WTC11 (cell line): ENCODE data around the gene TTC7B. TPM values are rescaled to one million over a fixed set of nuclear protein-coding genes. Genes with fewer than 3 reads are reported as not detected.

Experiments
- ATAC-seq: fragments of 200-7000 bp; cut with Tn5 transposase; 2 replicates; pipeline ENCODE4 v1.10.0; 2021; ENCODE audit warnings: mild to moderate bottlenecking, moderate library complexity
- CTCF ChIA-PET: fragments of 300-600 bp; sonication (Branson Sonifier 250); formaldehyde crosslinking; loops from one replicate; lab custom pipeline; 2021; ENCODE audit warnings: antibody characterized with exemption; lab: Charles Lee
- POLR2A ChIA-PET: fragments of 350-600 bp; sonication (Branson Sonifier 250); formaldehyde crosslinking; loops from one replicate; lab custom pipeline; 2021; ENCODE audit warnings: antibody characterized with exemption; lab: Charles Lee
- DNase-seq: peaks from one replicate; pipeline ENCODE4 v3.0.0; 2021; ENCODE audit warnings: low spot score
- H3K27ac Mint-ChIP-seq: 2 replicates; pipeline ENCODE4 v1.8.0; 2021; ENCODE audit warnings: mixed read lengths
- H3K27me3 Mint-ChIP-seq: 2 replicates; pipeline ENCODE4 v1.8.0; 2021; ENCODE audit warnings: low read depth, mild to moderate bottlenecking, moderate library complexity, mixed read lengths
- H3K36me3 Mint-ChIP-seq: 2 replicates; pipeline ENCODE4 v1.8.0; 2021; ENCODE audit warnings: mixed read lengths
- H3K4me1 Mint-ChIP-seq: 2 replicates; pipeline ENCODE4 v1.8.0; 2022; ENCODE audit warnings: mixed read lengths
- H3K4me3 Mint-ChIP-seq: 2 replicates; pipeline ENCODE4 v1.8.0; 2021; ENCODE audit warnings: mild to moderate bottlenecking, moderate library complexity, mixed read lengths
- H3K9me3 Mint-ChIP-seq: 2 replicates; pipeline ENCODE4 v1.8.0; 2021; ENCODE audit warnings: mixed read lengths
- AR ChIP-seq: fragments of 250-450 bp; sonication (Bioruptor Pico); IDR thresholded peaks from 2 replicates; pipeline ENCODE4 v1.9.0; 2021; ENCODE audit warnings: mild to moderate bottlenecking
- ARID4B ChIP-seq: sonication (generic); formaldehyde crosslinking; IDR thresholded peaks from 2 replicates; pipeline ENCODE4 v1.8.0; 2023; ENCODE audit warnings: missing genetic modification reagents, mild to moderate bottlenecking, borderline replicate concordance
- ATF6 ChIP-seq: sonication (generic); formaldehyde crosslinking; IDR thresholded peaks from 2 replicates; pipeline ENCODE4 v1.8.1; 2023; ENCODE audit warnings: mild to moderate bottlenecking, missing genetic modification reagents
- CREB1 ChIP-seq: sonication (generic); formaldehyde crosslinking; IDR thresholded peaks from 2 replicates; pipeline ENCODE4 v1.8.0; 2023; ENCODE audit warnings: mild to moderate bottlenecking, missing genetic modification reagents
- E2F5 ChIP-seq: sonication (generic); formaldehyde crosslinking; IDR thresholded peaks from 2 replicates; pipeline ENCODE4 v1.8.1; 2022; ENCODE audit warnings: mild to moderate bottlenecking, moderate library complexity, missing genetic modification reagents
- EMX1 ChIP-seq: fragments of 250-450 bp; sonication (Bioruptor Pico); IDR thresholded peaks from 2 replicates; pipeline ENCODE4 v1.8.0; 2021; ENCODE audit warnings: mild to moderate bottlenecking
- ETV6 ChIP-seq: sonication (generic); formaldehyde crosslinking; IDR thresholded peaks from 2 replicates; pipeline ENCODE4 v1.8.1; 2022; ENCODE audit warnings: mild to moderate bottlenecking, missing genetic modification reagents
- FOXJ3 ChIP-seq: sonication (generic); formaldehyde crosslinking; IDR thresholded peaks from 2 replicates; pipeline ENCODE4 v1.9.0; 2021; ENCODE audit warnings: missing genetic modification reagents, mild to moderate bottlenecking, borderline replicate concordance
- FOXK1 ChIP-seq: sonication (generic); formaldehyde crosslinking; IDR thresholded peaks from 2 replicates; pipeline ENCODE4 v1.8.0; 2022; ENCODE audit warnings: mild to moderate bottlenecking, moderate library complexity, missing genetic modification reagents
- GABPB1 ChIP-seq: sonication (generic); formaldehyde crosslinking; IDR thresholded peaks from 2 replicates; pipeline ENCODE4 v1.8.1; 2023; ENCODE audit warnings: mild to moderate bottlenecking, missing genetic modification reagents
- GRHL2 ChIP-seq: fragments of 250-450 bp; sonication (Bioruptor Pico); IDR thresholded peaks from 2 replicates; pipeline ENCODE4 v1.8.0; 2022; ENCODE audit warnings: mild to moderate bottlenecking, moderate library complexity; ENCODE audit not compliant: insufficient replicate concordance, severe bottlenecking
- KAT7 ChIP-seq: sonication (generic); formaldehyde crosslinking; IDR thresholded peaks from 2 replicates; pipeline ENCODE4 v1.8.1; 2023; ENCODE audit warnings: missing genetic modification reagents, mild to moderate bottlenecking, borderline replicate concordance
- NFATC4 ChIP-seq: fragments of 250-450 bp; sonication (Bioruptor Pico); IDR thresholded peaks from 2 replicates; pipeline ENCODE4 v1.9.0; 2021; ENCODE audit warnings: mild to moderate bottlenecking
- NFE2L1 ChIP-seq: sonication (generic); formaldehyde crosslinking; IDR thresholded peaks from 2 replicates; pipeline ENCODE4 v1.8.1; 2023; ENCODE audit warnings: missing genetic modification reagents
- PRRX2 ChIP-seq: fragments of 250-450 bp; sonication (Bioruptor Pico); IDR thresholded peaks from 2 replicates; pipeline ENCODE4 v1.8.0; 2021; ENCODE audit warnings: mild to moderate bottlenecking
- SMAD3 ChIP-seq: sonication (generic); formaldehyde crosslinking; IDR thresholded peaks from 2 replicates; pipeline ENCODE4 v1.8.0; 2022; ENCODE audit warnings: missing genetic modification reagents, mild to moderate bottlenecking, borderline replicate concordance
- SMAD4 ChIP-seq: sonication (generic); formaldehyde crosslinking; IDR thresholded peaks from 2 replicates; pipeline ENCODE4 v1.8.0; 2022; ENCODE audit warnings: mild to moderate bottlenecking, missing genetic modification reagents
- SOX15 ChIP-seq: fragments of 250-450 bp; sonication (Bioruptor Pico); IDR thresholded peaks from 2 replicates; pipeline ENCODE4 v1.9.0; 2021; ENCODE audit warnings: mild to moderate bottlenecking
- TCF7 ChIP-seq: sonication (generic); formaldehyde crosslinking; IDR thresholded peaks from 2 replicates; pipeline ENCODE4 v1.8.0; 2022; ENCODE audit warnings: mild to moderate bottlenecking, low read depth, missing genetic modification reagents, moderate library complexity
- TEAD1 ChIP-seq: sonication (generic); formaldehyde crosslinking; IDR thresholded peaks from 2 replicates; pipeline ENCODE4 v1.8.0; 2022; ENCODE audit warnings: mild to moderate bottlenecking, missing genetic modification reagents
- ZBTB21 ChIP-seq: sonication (generic); formaldehyde crosslinking; IDR thresholded peaks from 2 replicates; pipeline ENCODE4 v1.8.1; 2023; ENCODE audit warnings: mild to moderate bottlenecking, missing genetic modification reagents, borderline replicate concordance
- ZNF121 ChIP-seq: sonication (generic); formaldehyde crosslinking; IDR thresholded peaks from 2 replicates; pipeline ENCODE4 v1.8.0; 2023; ENCODE audit warnings: missing genetic modification reagents
- ZNF138 ChIP-seq: sonication (generic); formaldehyde crosslinking; conservative IDR thresholded peaks from 2 replicates; pipeline ENCODE4 v1.8.1; 2022; ENCODE audit warnings: mild to moderate bottlenecking, moderate library complexity, missing genetic modification reagents
- ZNF219 ChIP-seq: sonication (generic); formaldehyde crosslinking; IDR thresholded peaks from 2 replicates; pipeline ENCODE4 v1.8.0; 2023; ENCODE audit warnings: missing genetic modification reagents, mild to moderate bottlenecking, borderline replicate concordance
- ZNF232 ChIP-seq: sonication (generic); formaldehyde crosslinking; IDR thresholded peaks from 2 replicates; pipeline ENCODE4 v1.8.0; 2022; ENCODE audit warnings: mild to moderate bottlenecking, missing genetic modification reagents
- ZNF396 ChIP-seq: fragments of 250-450 bp; sonication (Bioruptor Pico); IDR thresholded peaks from 2 replicates; pipeline ENCODE4 v1.8.0; 2021; ENCODE audit warnings: mild to moderate bottlenecking, moderate library complexity, borderline replicate concordance
- ZNF423 ChIP-seq: fragments of 250-450 bp; sonication (Bioruptor Pico); IDR thresholded peaks from 2 replicates; pipeline ENCODE4 v2.1.2; 2022; ENCODE audit warnings: mild to moderate bottlenecking, moderate library complexity
- ZNF671 ChIP-seq: fragments of 250-450 bp; sonication (Bioruptor Pico); IDR thresholded peaks from 2 replicates; pipeline ENCODE4 v1.8.0; 2021; ENCODE audit warnings: mild to moderate bottlenecking
- total RNA-seq: library from RNA; stranded (reverse); gene quantifications from 3 replicates; pipeline ENCODE4 v1.2.3, GENCODE V29; 2021

The TTC7B gene
- total RNA-seq, 1 experiment from 2014 or later = 27.6 TPM

DNA sequence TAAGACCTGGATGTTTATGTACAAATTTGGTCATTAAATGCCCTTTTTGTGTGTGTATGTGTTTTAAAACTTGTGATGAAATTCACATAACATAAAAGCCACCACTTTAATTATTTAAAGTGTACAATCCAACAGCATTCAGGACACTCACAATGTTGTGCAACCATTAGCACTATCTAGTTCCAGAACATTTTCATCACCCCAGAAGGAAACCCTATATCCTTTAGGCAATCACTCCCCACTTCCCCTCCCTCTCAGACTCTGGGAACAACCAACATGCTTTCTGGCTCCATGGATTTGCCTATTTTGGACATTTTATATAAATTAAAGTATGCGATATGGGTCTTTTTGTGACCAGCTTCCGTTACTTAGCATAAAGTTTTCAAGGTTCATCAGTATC is 124.6 kb downstream of the TTC7B start:
- Mint-ChIP-seq H3K4me1 (no peaks in the 10 kb centered on the region), H3K9me3 (no peaks in the 10 kb centered on the region), H3K27ac (no peak overlapping the region), H3K36me3 (no peaks in the 10 kb centered on the region), H3K4me3 (no peak overlapping the region), H3K27me3 (no peaks in the 10 kb centered on the region)
- DNase-seq = no peak
- CTCF ChIA-PET = no interaction called here
- ATAC-seq = no peak
- POLR2A ChIA-PET = no interaction called here
- no peak for TF ChIP-seq FOXJ3
- no peak for TF ChIP-seq ARID4B (CRISPR knock-in tag)
- no peak for TF ChIP-seq ZNF121 (CRISPR knock-in tag)
- no peak for TF ChIP-seq NFATC4 (CRISPR knock-in tag)
- TF ChIP-seq ZNF219 (CRISPR knock-in tag) = no peak
- no peak for TF ChIP-seq ZNF232 (CRISPR knock-in tag)
- TF ChIP-seq ZNF138 = no peak
- no peak for TF ChIP-seq ATF6
- no peak for TF ChIP-seq EMX1 (CRISPR knock-in tag)
- TF ChIP-seq NFE2L1 (CRISPR knock-in tag) = no peak
- no peak for TF ChIP-seq ZNF423 (CRISPR knock-in tag)
- TF ChIP-seq AR (CRISPR knock-in tag) = no peak
- TF ChIP-seq ETV6 (CRISPR knock-in tag) = no peak
- TF ChIP-seq SMAD3 = no peak
- no peak for TF ChIP-seq E2F5 (CRISPR knock-in tag)
- no peak for TF ChIP-seq GABPB1 (CRISPR knock-in tag)
- no peak for TF ChIP-seq FOXK1

GRCh38 chr14:90687680-90688079 is 128.6 kb downstream of the TTC7B start:
- Mint-ChIP-seq H3K4me1 (peaks cover 21% of the 10 kb centered on the region), H3K4me3 (no peak overlapping the region), H3K27me3 (no peaks in the 10 kb centered on the region), H3K36me3 (no peaks in the 10 kb centered on the region), H3K9me3 (no peaks in the 10 kb centered on the region), H3K27ac (no peak overlapping the region)
- ChIA-PET POLR2A (no interaction called here), CTCF (no interaction called here)
- ATAC-seq (no peak), DNase-seq (no peak)
- TF ChIP-seq ZBTB21 (CRISPR knock-in tag) (no peak), ZNF138 (no peak), CREB1 (CRISPR knock-in tag) (no peak), PRRX2 (CRISPR knock-in tag) (no peak), ZNF219 (CRISPR knock-in tag) (no peak), ZNF671 (CRISPR knock-in tag) (no peak), GRHL2 (no peak), SOX15 (CRISPR knock-in tag) (no peak), SMAD4 (CRISPR knock-in tag) (no peak), KAT7 (CRISPR knock-in tag) (no peak), TEAD1 (CRISPR knock-in tag) (no peak), TCF7 (CRISPR knock-in tag) (no peak), FOXJ3 (no peak), ZNF396 (no peak)
